Prostate gland (tissue), 2 donors: ENCODE measurements around the gene STX12. TPM values are rescaled to one million over a fixed set of nuclear protein-coding genes. Genes with fewer than 3 reads are reported as not detected.

Experiments
- DNase-seq: peaks from one replicate; pipeline ENCODE4 v3.0.0-alpha.2; 2019; ENCODE audit warnings: low spot score
- H3K27ac ChIP-seq, 2 donors: fragments of 200-600 bp; sonication (generic); 2 replicates each; pipeline ENCODE4 v1.5.1; 2017 to 2019
- H3K27me3 ChIP-seq: fragments of 200-600 bp; sonication (generic); replicated peaks from 2 replicates; pipeline ENCODE4 v1.5.1; 2019; ENCODE audit not compliant: insufficient read depth
- H3K36me3 ChIP-seq, 2 donors: fragments of 200-600 bp; sonication (generic); 1 replicate in 1 of 2; 2 replicates in 1 of 2; pipeline versions ENCODE4 v1.5.1 to v1.8.1; 2017 to 2019
- H3K4me1 ChIP-seq: fragments of 200-600 bp; sonication (generic); replicated peaks from 2 replicates; pipeline ENCODE4 v1.5.1; 2019
- H3K4me3 ChIP-seq, 2 donors: fragments of 200-600 bp; sonication (generic); 2 replicates each; pipeline ENCODE4 v1.5.1; 2017 to 2019
- H3K9me3 ChIP-seq: fragments of 200-600 bp; sonication (generic); 2 replicates; pipeline ENCODE4 v1.5.1; 2017
- CTCF ChIP-seq, 4 experiments: fragments of 200-600 bp in 2 of 4; fragments of 450-650 bp in 2 of 4; sonication (generic) in 2 of 4; IDR thresholded peaks; 1 replicate in 3 of 4; 2 replicates in 1 of 4; pipeline ENCODE4 v1.5.1; 2016 to 2019; ENCODE audit warnings: antibody characterized with exemption in 4 of 4, mild to moderate bottlenecking in 2 of 4, moderate library complexity in 2 of 4
- POLR2A ChIP-seq: fragments of 450-650 bp; IDR thresholded peaks from one replicate; pipeline ENCODE4 v1.6.1; 2016; ENCODE audit warnings: antibody characterized with exemption, mild to moderate bottlenecking
- POLR2AphosphoS5 ChIP-seq: sonication (generic); formaldehyde crosslinking; IDR thresholded peaks from one replicate; pipeline ENCODE4 v1.6.1; 2017; ENCODE audit warnings: antibody characterized with exemption
- WGBS: methylation state at CpG from one replicate; pipeline ENCODE4 v1.1.5; 2018; 5-methylcytosine and 5-hydroxymethylcytosine counted together
- intact Hi-C: fragments of 100-400 bp; cut with DNase I; formaldehyde crosslinking; loops from one replicate; pipeline ENCODE4 v1.14.2; 2022
- total RNA-seq, 2 donors: library from RNA; depleted of rRNA; stranded (reverse); fragments of >200 nt; gene quantifications; one replicate each; pipeline ENCODE4 v1.1.0, GENCODE V29; 2016

The STX12 gene
- total RNA-seq, 2 donors from 2014 or later: 53.1 to 64.9 TPM

- 76% methylated on average over 1 of the region's 1 CpG for WGBS
- intact Hi-C loops: loop anchor here (10.0 kb wide), 1 partner anchor 361 kb away; no protein-coding TSS in a partner anchor
Measured at GRCh38 chr1:27863538-27863915, 90.5 kb downstream of the STX12 start.

GRCh38 chr1:27864264-27864895 lies 91.4 kb downstream of the STX12 start:
- no peak overlapping the region for H3K27ac ChIP-seq
- no peaks in the 10 kb centered on the region for H3K4me1 ChIP-seq
- 70% methylated on average over 8 of the region's 8 CpGs for WGBS
- intact Hi-C loops: loop anchor here (10.0 kb wide), 1 partner anchor 360 kb away; no protein-coding TSS in a partner anchor
- TF ChIP-seq POLR2A: no peak
- TF ChIP-seq CTCF (IDR thresholded peaks at IDR 0.05): no peak
- TF ChIP-seq POLR2AphosphoS5: no peak
- H3K27me3 ChIP-seq: no peaks in the 10 kb centered on the region
- no peaks in the 10 kb centered on the region for H3K9me3 ChIP-seq
- H3K36me3 ChIP-seq: no peaks in the 10 kb centered on the region
- DNase-seq: no peak
- H3K4me3 ChIP-seq: no peak overlapping the region

More at GRCh38 chr1:27863538-27863915, 90.5 kb downstream of the STX12 start:
- no peaks in the 10 kb centered on the region for H3K9me3 ChIP-seq
- H3K27ac ChIP-seq: no peak overlapping the region
- no peaks in the 10 kb centered on the region for H3K27me3 ChIP-seq
- no peaks in the 10 kb centered on the region for H3K4me1 ChIP-seq
- TF ChIP-seq POLR2A: no peak
- TF ChIP-seq POLR2AphosphoS5: no peak
- TF ChIP-seq CTCF (IDR thresholded peaks at IDR 0.05): no peak
- no peak for DNase-seq
- H3K4me3 ChIP-seq: no peak overlapping the region
- no peaks in the 10 kb centered on the region for H3K36me3 ChIP-seq

GRCh38 chr1:27865821-27866220 lies 92.8 kb downstream of the STX12 start:
- H3K36me3 ChIP-seq: no peaks in the 10 kb centered on the region
- no peaks in the 10 kb centered on the region for H3K9me3 ChIP-seq
- no peak overlapping the region for H3K4me3 ChIP-seq
- no peak for DNase-seq
- 96% methylated on average over 10 of the region's 10 CpGs for WGBS
- no peaks in the 10 kb centered on the region for H3K4me1 ChIP-seq
- TF ChIP-seq POLR2AphosphoS5 (no peak), CTCF (IDR thresholded peaks at IDR 0.05) (no peak), POLR2A (no peak)
- no peak overlapping the region for H3K27ac ChIP-seq
- H3K27me3 ChIP-seq: no peaks in the 10 kb centered on the region
- intact Hi-C loops: loop anchor here (10.0 kb wide), 1 partner anchor 359 kb away; no protein-coding TSS in a partner anchor

GRCh38 chr1:27868556-27868931 lies 95.5 kb downstream of the STX12 start:
- Histone ChIP-seq H3K36me3 (no peaks in the 10 kb centered on the region), H3K4me3 (no peak overlapping the region), H3K9me3 (no peaks in the 10 kb centered on the region), H3K27me3 (no peaks in the 10 kb centered on the region), H3K4me1 (no peaks in the 10 kb centered on the region), H3K27ac (no peak overlapping the region)
- WGBS: 57% methylated on average over 11 of the region's 11 CpGs
- intact Hi-C loops: loop anchor here (10.0 kb wide), 1 partner anchor 356 kb away; no protein-coding TSS in a partner anchor
- DNase-seq: no peak
- TF ChIP-seq POLR2AphosphoS5 (no peak), CTCF (IDR thresholded peaks at IDR 0.05) (no peak), POLR2A (no peak)
